DLD1 (cell line): ENCODE results near the gene PYDC1.
"Not testable (repeated sequence)": the region's sequence is repeated elsewhere in the genome, so short reads cannot be mapped to it uniquely, and the experiment has no call there.

Source experiments
- in situ Hi-C: cut with HindIII; loops from 2 replicates; pipeline ENCODE4 v1.10.0; 2017; ENCODE audit warnings: low sequenced_read_pairs

The PYDC1 gene

GRCh38 chr16:31181102-31181830, 35.7 kb downstream of the PYDC1 start:
- in situ Hi-C loops, result no loop called here

- in situ Hi-C loops, result no loop called here
Observed at GRCh38 chr16:31179747-31180459, 37.0 kb downstream of the PYDC1 start, which contains the start of gene FUS. TSS of gene FUS (plus strand) at chr16:31180139. CDS start at chr16:31180215, 76 bp downstream.

GRCh38 chr16:31179219-31179746, 37.7 kb downstream of the PYDC1 start:
- in situ Hi-C loops, result no loop called here

- in situ Hi-C loops, result no loop called here
Observed at GRCh38 chr16:31177136-31177535, 39.8 kb downstream of the PYDC1 start.

- in situ Hi-C loops, result not testable (repeated sequence)
Observed at GRCh38 chr16:31170048-31170447, 46.9 kb downstream of the PYDC1 start.

- in situ Hi-C loops, result no loop called here
Observed at GRCh38 chr16:31168848-31169247, 48.1 kb downstream of the PYDC1 start.

GRCh38 chr16:31167315-31167714, 49.6 kb downstream of the PYDC1 start:
- in situ Hi-C loops, result no loop called here
